HepG2 (cell line): ENCODE data around the gene CBFA2T2. TPM values are rescaled to one million over a fixed set of nuclear protein-coding genes. Genes with fewer than 3 reads are reported as not detected.
A peak's percentile ranks its signal among the peaks of the same experiment; 100 is the strongest.
"Not testable (repeated sequence)": the region's sequence is repeated elsewhere in the genome, so short reads cannot be mapped to it uniquely, and the experiment has no call there.

Experiments
- ATAC-seq: fragments of 200-7000 bp; cut with Tn5 transposase; 3 replicates; pipeline ENCODE4 v1.9.1; 2020; ENCODE audit warnings: mild to moderate bottlenecking, moderate library complexity
- BruUV-seq: library from RNA; stranded (reverse); fragments of 400-500 nt; replicated peaks from 2 replicates; lab custom pipeline; 2021; lab: Mats Ljungman, UMichigan
- CTCF ChIA-PET: fragments of 300-600 bp; formaldehyde crosslinking; extraction: SDS; loops from one replicate; lab custom pipeline; 2021; ENCODE audit warnings: low total read pairs, inconsistent platforms, low intra/inter-chr PET ratio; lab: Yijun Ruan, JAX
- POLR2A ChIA-PET: fragments of 350-600 bp; sonication (Branson Sonifier 250); formaldehyde crosslinking; loops from one replicate; lab custom pipeline; 2020; ENCODE audit warnings: antibody characterized with exemption, inconsistent platforms; lab: Yijun Ruan, JAX
- DNase-seq: peaks from one replicate; pipeline ENCODE4 v3.0.0-alpha.2; 2015; ENCODE audit warnings: low spot score
- FAIRE-seq: peaks from 3 replicates; lab custom pipeline; 2011; peaks lifted over from hg19 to GRCh38; lab: Jason Lieb, UNC
- H2AFZ ChIP-seq: one replicate; pipeline ENCODE4 v1.6.1; 2011; ENCODE audit warnings: low read length, inconsistent platforms
- H3K27ac ChIP-seq: fragments of 300-600 bp; 3 replicates; pipeline ENCODE4 v1.8.0; 2011; ENCODE audit warnings: mixed run types, mild to moderate bottlenecking, mixed read lengths, low read length, inconsistent platforms; ENCODE audit not compliant: insufficient read depth; ENCODE audit errors: extremely low read length
- H3K27me3 ChIP-seq, 2 experiments: fragments of 200-600 bp in 1 of 2; 2 replicates in 1 of 2; 3 replicates in 1 of 2; pipeline versions ENCODE4 v1.6.0 to v1.8.0; 2011; ENCODE audit warnings: low read length in 2 of 2, mild to moderate bottlenecking in 2 of 2, moderate library complexity in 2 of 2, inconsistent platforms in 1 of 2; ENCODE audit not compliant: insufficient read depth in 2 of 2, control insufficient read depth in 1 of 2
- H3K36me3 ChIP-seq, 2 experiments: fragments of 200-600 bp in 1 of 2; replicated peaks in 1 of 2; 2 replicates in 1 of 2; 3 replicates in 1 of 2; pipeline versions ENCODE4 v1.5.1 to v1.8.0; 2011; ENCODE audit warnings: low read length in 2 of 2, inconsistent platforms in 1 of 2; ENCODE audit not compliant: insufficient read depth in 2 of 2, control insufficient read depth in 1 of 2
- H3K4me1 ChIP-seq: 2 replicates; pipeline ENCODE4 v1.5.1; 2012; ENCODE audit warnings: low read length, inconsistent platforms; ENCODE audit not compliant: insufficient read depth
- H3K4me2 ChIP-seq: 2 replicates; pipeline ENCODE4 v1.6.0; 2011; ENCODE audit warnings: low read depth, low read length, inconsistent platforms
- H3K4me3 ChIP-seq, 3 experiments: fragments of 200-600 bp in 1 of 3; sonication (generic), shearing (Covaris generic) in 1 of 3; replicated peaks in 1 of 3; 2 replicates each; pipeline ENCODE4 v1.5.1; 2011 to 2016; ENCODE audit warnings: low read length in 3 of 3, inconsistent platforms in 2 of 3, low read depth in 2 of 3, mild to moderate bottlenecking in 2 of 3, control low read depth in 1 of 3, mixed read lengths in 1 of 3; ENCODE audit not compliant: insufficient read depth in 1 of 3
- H3K79me2 ChIP-seq: one replicate; pipeline ENCODE4 v1.6.1; 2011; ENCODE audit warnings: low read length, inconsistent platforms; ENCODE audit not compliant: insufficient read depth
- H3K9ac ChIP-seq: 2 replicates; pipeline ENCODE4 v1.6.0; 2011; ENCODE audit warnings: mild to moderate bottlenecking, low read depth, low read length, inconsistent platforms; ENCODE audit not compliant: insufficient read depth
- H3K9me3 ChIP-seq: 2 replicates; pipeline ENCODE4 v1.5.1; 2012; ENCODE audit warnings: mild to moderate bottlenecking, low read length
- H4K20me1 ChIP-seq: 2 replicates; pipeline ENCODE4 v1.6.0; 2011; ENCODE audit warnings: inconsistent platforms, mild to moderate bottlenecking, low read length, moderate library complexity; ENCODE audit not compliant: insufficient read depth
- NR0B2 ChIP-seq: sonication (generic); formaldehyde crosslinking; IDR thresholded peaks from 2 replicates; pipeline ENCODE4 v1.4.0; 2020; ENCODE audit warnings: mild to moderate bottlenecking, missing genetic modification reagents
- SP5 ChIP-seq: IDR thresholded peaks from 2 replicates; pipeline ENCODE4 v1.6.1; 2016; ENCODE audit warnings: low read depth, borderline replicate concordance
- ZBTB42 ChIP-seq: sonication (generic); formaldehyde crosslinking; IDR thresholded peaks from 2 replicates; pipeline ENCODE4 v1.5.0; 2020; ENCODE audit warnings: mild to moderate bottlenecking, missing genetic modification reagents
- ZFP91 ChIP-seq: sonication (generic); formaldehyde crosslinking; IDR thresholded peaks from 2 replicates; pipeline ENCODE4 v1.9.0; 2022; ENCODE audit warnings: missing genetic modification reagents, mild to moderate bottlenecking, borderline replicate concordance
- ZNF274 ChIP-seq: sonication (generic); formaldehyde crosslinking; IDR thresholded peaks from 2 replicates; pipeline ENCODE4 v1.5.1; 2020; ENCODE audit warnings: mild to moderate bottlenecking, missing genetic modification reagents
- WGBS: methylation state at CpG from one replicate; pipeline ENCODE4 v1.1.6; 2017; ENCODE audit warnings: low lambda C conversion rate; 5-methylcytosine and 5-hydroxymethylcytosine counted together
- in situ Hi-C: cut with HindIII; loops from 2 replicates; pipeline ENCODE4 v1.10.0; 2017; ENCODE audit warnings: low pct_unique_long_range_greater_than_20kb; ENCODE audit not compliant: extremely low pct_ligation_motif_present
- intact Hi-C: fragments of 100-400 bp; cut with micrococcal nuclease; formaldehyde crosslinking; loops from one replicate; pipeline ENCODE4 v1.10.0; 2022; ENCODE audit not compliant: unreplicated experiment
- polyA plus RNA-seq, 8 experiments: library from polyadenylated mRNA; depleted of rRNA in 3 of 8; stranded (reverse) in 7 of 8; unstranded in 1 of 8; fragments of >200 nt; fragmentation: Illumina TruSeq in 4 of 8; extraction: Trizol in 4 of 8; gene quantifications; 2 replicates each; pipeline versions ENCODE4 v1.2.1 to v1.2.3, GENCODE V29; 2011 to 2016; ENCODE audit warnings: low read depth in 4 of 8, missing spikeins in 1 of 8, mixed read lengths in 1 of 8; ENCODE audit not compliant: insufficient read depth in 1 of 8
- total RNA-seq, 5 experiments: library from RNA; depleted of rRNA; stranded (reverse); fragments of >200 nt; fragmentation: Illumina TruSeq; extraction: Trizol; gene quantifications; 2 replicates each; pipeline ENCODE4 v1.2.3, GENCODE V29; 2016; ENCODE audit warnings: low read depth in 1 of 5

Gene CBFA2T2
- total and polyA plus RNA-seq, 2 of the 13 experiments (the other 11 are each of a cell fraction or from before 2014, with no cell fraction given) = 6.3 to 21.2 TPM

- TF ChIP-seq NR0B2 (CRISPR knock-in tag) (no peak), ZFP91 (CRISPR knock-in tag) (no peak), ZNF274 (CRISPR knock-in tag) (no peak), SP5 (CRISPR knock-in tag) (no peak), ZBTB42 (CRISPR knock-in tag) (no peak)
Observed at GRCh38 chr20:33482581-33482980, 7.3 kb upstream of the CBFA2T2 start (continued).

GRCh38 chr20:33483186-33483585 lies 6.7 kb upstream of the CBFA2T2 start:
- intact Hi-C loops, H3K27ac ChIP-seq, H2AFZ ChIP-seq, H4K20me1 ChIP-seq, H3K27me3 ChIP-seq, CTCF ChIA-PET, FAIRE-seq, H3K9me3 ChIP-seq, ATAC-seq, H3K79me2 ChIP-seq, H3K9ac ChIP-seq, H3K36me3 ChIP-seq, BruUV-seq, DNase-seq, in situ Hi-C loops, POLR2A ChIA-PET: not testable (repeated sequence)
- WGBS = 71% methylated on average over 5 of the region's 5 CpGs
- Histone ChIP-seq H3K4me2 (peak overlapping the region; percentile 79; the same call in 1 of the 2 replicates), H3K4me3 (peak overlapping the region in 1 of 3 experiments; percentile 10; a peak in 1 of 6 replicates), H3K4me1 (peaks cover 29% of the 10 kb centered on the region)
